Urothelium cell line (cell line): Measurements from ENCODE around the gene MIGA2.
A peak's percentile ranks its signal among the peaks of the same experiment; 100 is the strongest.

Experiments used
- DNase-seq: peaks from one replicate; pipeline ENCODE4 v3.0.0; 2011; ENCODE audit warnings: low spot score, mixed read lengths
- FAIRE-seq: peaks from 2 replicates; lab custom pipeline; 2011; peaks lifted over from hg19 to GRCh38; lab: Jason Lieb, UNC

MIGA2 gene

GRCh38 chr9:129070696-129071525 lies 34.5 kb downstream of the MIGA2 start:
- no peak for DNase-seq
- FAIRE-seq, result no peak

DNA sequence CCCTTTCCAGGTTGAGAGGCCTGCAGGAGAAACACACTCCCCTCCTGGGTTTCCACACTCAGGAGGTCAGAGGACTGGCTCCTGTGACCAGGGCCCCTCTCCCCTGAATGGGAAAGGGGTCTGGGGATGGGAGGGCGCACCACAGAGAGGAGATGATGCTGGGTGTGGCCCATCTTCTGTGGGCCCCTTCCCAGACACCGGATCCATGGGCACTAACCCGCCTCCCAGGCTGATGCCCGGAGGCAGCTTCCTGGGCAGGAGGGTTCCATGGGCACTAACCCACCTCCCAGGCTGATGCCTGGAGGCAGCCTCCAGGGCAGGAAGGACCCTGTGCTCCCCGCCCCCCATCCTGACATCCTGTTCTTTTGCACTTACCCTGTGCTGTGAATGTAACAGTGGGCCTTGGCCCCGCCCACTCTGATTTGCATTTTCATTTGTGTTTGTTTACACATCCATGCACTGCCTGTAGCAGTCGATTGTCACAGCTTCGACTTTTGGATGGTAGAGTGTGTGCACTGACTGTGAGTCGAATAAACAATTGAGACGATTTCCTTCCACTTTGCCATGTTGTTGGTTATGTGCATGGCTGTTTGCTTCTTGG lies 35.2 kb downstream of the MIGA2 start:
- no peak for DNase-seq
- FAIRE-seq, result no peak

DNA sequence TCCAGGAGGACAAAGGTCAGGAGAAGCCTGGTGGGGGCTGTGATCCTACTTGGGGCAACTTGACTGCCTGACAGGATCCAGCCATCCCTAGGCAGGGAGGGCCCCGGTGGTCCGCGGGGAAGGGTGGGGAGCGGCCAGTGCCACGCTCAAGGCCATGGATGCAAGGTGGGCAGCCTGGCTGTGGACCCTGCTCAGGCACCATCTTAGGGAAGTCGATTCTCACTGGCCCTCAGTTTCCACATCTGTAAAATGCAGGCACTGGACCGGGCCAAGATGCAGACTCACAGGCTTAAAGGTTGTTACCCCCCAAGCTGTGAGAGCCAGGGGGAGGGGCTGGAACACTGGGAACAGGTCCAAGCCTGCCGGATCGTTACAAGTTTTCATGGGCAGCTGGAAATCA lies 35.7 kb downstream of the MIGA2 start:
- no peak for DNase-seq
- no peak for FAIRE-seq

DNA sequence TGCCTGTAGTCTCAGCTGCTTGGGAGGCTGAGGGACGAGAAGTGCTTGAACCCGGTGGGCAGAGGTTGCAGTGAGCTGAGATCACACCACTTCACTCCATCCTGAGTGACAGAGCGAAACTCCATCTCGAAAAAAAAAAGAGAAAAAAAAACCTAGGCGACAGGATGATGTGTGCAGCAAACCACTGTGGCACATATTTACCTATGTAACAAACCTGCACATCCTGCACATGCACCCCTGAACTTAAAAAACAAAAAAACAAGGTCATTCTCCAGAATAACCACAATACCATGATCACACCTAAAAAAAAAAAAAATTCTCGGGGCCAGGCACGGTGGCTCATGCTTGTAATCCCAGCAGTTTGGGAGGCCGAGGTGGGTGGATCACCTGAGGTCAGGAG lies 37.0 kb downstream of the MIGA2 start:
- DNase-seq, result no peak

GRCh38 chr9:129074106-129074505 lies 37.7 kb downstream of the MIGA2 start:
- no peak for FAIRE-seq
- DNase-seq, result no peak

More for the DNA sequence above, 37.0 kb downstream of the MIGA2 start:
- FAIRE-seq, result no peak

DNA sequence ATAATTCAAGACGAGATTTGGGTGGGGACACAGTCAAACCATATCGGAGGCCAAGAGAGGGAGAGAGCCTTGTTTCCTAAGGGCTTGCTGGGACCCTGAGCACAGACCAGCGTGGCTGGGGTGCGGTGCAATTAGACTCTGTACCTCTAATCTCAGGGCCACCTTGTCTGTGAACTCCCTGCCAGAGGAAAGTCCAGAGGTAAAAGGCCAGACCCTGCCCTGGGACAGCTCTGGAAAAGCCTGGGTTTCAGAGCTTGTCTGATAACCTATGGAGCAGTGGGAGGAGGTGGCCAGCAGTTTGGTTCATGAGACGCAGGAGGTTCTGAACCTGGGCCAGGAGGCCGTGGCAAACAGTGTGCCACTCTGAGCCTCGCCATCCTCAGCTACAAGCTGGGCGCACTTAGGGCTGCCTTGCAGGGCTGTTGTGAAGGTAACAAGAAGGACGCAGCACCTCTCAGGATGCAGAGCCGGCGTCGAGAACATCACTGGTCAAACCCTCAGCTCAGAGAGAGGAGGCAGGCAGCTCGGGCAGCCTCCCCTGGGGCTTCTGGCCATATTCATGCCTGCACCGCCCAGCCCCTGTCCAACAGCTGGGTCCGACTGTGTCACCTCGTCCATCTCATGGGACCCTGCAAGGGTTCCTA lies 39.7 kb downstream of the MIGA2 start:
- no peak for FAIRE-seq

GRCh38 chr9:129076640-129077037 lies 40.2 kb downstream of the MIGA2 start:
- DNase-seq (no peak), FAIRE-seq (no peak)

More for the DNA sequence above, 39.7 kb downstream of the MIGA2 start:
- no peak for DNase-seq

GRCh38 chr9:129077236-129077635 lies 40.8 kb downstream of the MIGA2 start:
- no peak for FAIRE-seq
- DNase-seq, result no peak

DNA sequence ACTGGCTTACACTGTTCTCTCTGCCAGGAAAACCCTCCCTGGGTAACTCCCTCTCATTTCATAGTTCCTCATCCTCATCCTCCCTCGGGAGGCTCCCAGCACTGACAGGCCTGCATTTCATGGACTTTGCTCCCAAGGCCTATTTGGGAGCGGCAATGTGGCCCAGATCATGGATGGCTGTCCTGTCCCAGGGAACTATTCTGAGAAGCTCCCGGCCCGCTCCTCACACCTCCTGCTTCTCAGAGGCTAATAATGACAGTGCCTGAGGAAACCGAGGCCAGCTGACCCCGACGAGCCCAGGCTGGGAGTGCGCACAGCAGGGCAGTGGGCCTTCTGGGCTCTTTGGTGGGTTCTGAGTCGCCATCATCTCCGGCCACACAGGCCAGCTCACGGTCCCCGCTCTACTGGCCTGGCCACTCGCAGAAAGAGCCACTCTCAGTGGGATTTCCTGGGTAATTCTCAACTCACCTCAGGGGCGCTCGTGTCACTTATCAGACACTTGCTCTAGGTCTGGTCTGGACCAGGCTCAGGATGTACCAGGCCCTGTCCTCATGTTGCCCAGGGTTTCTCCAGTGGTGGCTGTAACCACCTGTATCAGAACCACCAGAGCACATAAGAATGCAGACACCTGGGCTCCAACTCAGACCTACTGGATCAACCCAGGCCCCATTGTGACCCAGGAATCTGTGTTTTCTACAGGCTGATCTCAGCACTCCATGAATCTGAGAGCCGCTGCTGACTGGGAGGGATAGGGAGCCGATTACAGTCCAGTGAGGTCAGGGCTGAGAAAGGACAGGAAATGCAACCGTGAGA lies 42.5 kb downstream of the MIGA2 start:
- FAIRE-seq (no peak), DNase-seq (no peak)

DNA sequence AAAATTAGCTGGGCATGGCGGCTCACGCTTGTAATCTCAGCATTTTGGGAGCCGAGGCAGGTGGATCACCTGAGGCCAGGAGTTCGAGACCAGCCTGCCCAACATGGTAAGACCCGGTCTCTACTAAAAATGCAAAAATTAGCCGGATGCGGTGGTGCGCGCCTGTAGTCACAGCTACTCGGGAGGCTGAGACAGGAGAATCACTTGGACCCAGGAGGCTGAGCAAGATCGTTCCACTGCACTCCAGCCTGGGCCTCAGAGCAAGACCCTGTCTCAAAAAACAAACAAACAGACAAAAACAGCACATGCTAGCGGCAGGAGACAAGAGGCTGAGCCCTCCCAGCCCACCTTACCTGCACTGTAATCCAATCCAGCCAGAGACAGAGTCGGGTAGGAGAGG lies 43.4 kb downstream of the MIGA2 start:
- FAIRE-seq (no peak), DNase-seq (no peak)

GRCh38 chr9:129080298-129080600 lies 43.8 kb downstream of the MIGA2 start:
- DNase-seq (no peak), FAIRE-seq (no peak)

DNA sequence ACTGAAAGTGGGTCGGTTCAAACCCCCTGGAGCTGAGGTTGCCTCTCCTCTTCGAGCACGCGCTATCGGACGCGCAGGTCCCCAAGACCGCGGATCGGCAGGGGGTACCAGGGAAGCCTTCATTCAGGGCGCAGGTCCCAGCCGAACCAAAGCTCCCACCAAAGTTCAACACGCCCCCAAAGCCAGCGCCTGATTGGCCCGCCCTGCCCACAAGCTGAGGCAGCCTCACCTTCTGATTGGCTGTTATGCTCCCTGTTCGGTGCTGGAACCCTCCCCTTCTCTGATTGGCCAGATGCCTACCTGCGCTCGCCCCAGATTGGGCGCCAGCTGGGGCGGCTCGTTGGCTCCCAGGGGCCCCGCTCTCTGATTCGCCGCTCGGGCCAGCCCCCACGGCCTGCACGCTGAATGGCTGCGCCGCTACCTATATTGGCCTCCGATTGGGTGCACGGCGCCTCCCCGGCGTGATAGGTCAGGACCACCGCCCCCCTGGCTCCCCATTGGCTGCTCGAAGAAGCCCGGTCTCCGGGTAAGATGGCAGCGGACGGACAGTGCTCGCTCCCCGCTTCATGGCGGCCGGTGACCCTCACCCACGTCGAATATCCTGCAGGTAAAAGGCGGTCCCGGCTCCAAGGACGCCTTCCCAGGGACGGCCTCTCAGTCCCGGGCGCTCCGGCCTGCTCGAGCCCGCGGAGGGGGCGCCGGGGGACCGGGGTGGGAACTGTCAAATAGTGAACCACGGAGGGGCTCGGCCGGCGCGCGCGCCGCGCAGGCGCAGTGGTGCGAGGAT lies 44.4 kb downstream of the MIGA2 start, which contains the start of gene DOLPP1:
DOLPP1 (plus strand) TSS at position 511 of the 787 bp plus-strand sequence; CDS start at position 532, 21 bp downstream.
- DNase-seq (peak; percentile 99), FAIRE-seq (no peak)

GRCh38 chr9:129081388-129081904 lies 45.0 kb downstream of the MIGA2 start:
- FAIRE-seq, result no peak
- no peak for DNase-seq

DNA sequence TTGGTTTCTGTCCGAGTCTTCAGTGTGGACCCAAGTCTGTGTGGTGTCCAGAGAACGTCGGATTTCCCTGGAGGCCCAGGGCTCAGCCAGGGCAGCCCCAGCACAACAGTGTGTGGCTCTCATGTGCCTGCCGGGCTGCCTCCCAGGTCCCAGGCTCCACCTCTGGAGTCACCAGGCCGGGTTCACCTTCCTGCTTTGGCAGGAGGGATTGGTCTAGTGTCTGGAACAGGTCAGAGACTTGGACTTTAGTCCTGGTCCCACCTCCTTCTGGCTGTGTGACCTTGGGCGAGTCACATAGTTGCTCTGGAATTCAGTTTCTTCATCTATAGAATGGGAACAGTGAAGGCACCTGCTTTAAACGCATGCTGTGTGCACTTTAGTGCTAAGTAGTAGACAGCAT lies 47.7 kb downstream of the MIGA2 start:
- FAIRE-seq (no peak), DNase-seq (no peak)

- FAIRE-seq (no peak), DNase-seq (no peak)
These were observed 52.8 kb downstream of the MIGA2 start for GRCh38 chr9:129089246-129089645.

DNA sequence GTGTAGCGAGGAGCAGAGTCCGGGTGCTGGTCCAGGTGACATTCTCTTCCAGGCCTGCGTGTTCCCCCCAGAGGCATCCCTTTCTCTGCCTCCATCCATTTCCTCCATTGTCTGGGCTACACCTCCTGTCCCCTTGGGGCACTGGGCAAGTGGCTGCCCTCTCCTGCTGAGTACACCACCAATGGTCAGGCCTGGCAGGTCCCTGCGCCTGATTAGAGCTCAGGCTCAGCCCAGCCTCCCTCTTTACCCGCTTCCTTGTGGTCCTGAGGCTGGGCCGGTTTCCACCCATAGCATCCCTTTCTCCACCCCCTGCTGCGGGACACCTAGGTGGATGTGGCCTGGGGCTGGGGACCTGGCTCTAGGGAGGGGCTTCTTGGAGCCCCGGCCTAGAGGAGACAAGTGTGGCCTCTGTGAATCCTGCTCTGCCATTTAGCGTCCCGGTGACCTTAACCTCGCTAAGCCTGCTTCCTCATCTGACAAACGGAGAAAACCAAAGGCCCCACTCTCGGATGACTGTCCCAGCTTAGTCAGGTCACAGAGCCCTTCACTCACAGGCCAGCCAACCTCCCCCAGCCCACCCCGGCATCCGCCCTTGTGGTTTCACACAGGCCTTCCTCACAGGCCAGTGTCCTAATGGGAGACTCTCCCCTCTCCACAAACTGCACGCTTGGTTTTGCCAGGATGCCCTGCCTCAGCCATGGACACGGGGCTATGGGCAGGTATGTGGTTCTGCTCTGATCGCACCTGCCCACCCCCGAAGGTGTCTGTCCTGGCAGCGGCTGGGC lies 57.4 kb downstream of the MIGA2 start:
- peak; percentile 9 for FAIRE-seq
- no peak for DNase-seq

GRCh38 chr9:129094387-129095169 lies 58.2 kb downstream of the MIGA2 start:
- DNase-seq (no peak), FAIRE-seq (no peak)

DNA sequence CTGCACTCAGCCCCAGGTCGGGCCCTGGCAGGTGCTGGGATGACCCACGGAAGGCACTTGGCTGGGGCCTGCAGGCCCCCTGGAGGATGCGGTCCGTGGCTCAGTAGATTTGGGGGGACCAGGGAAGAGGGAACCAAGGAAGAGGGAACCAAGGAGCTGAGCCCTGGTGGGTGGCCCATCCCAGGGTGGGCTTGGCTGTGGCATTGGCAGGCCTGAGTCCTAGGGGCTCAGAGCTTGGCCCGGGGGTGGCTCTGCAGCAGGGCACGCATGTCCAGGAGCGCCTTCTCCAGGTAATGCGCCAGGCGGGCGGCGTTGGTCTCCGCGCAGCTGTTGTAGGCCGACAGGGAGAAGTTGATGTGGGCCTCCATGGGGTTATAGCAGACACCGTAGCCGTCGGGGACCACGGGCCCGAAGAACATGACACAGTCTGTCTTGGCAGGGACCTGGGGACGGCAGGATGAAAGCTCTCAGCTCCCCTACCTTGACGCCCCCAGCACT lies 58.8 kb downstream of the MIGA2 start:
- DNase-seq (no peak), FAIRE-seq (no peak)
